Caco-2 (cell line): Measurements from ENCODE around the gene GAPT. TPM values are rescaled to one million over a fixed set of nuclear protein-coding genes. Genes with fewer than 3 reads are reported as not detected.

Experiments used
- BruUV-seq: library from RNA; stranded (reverse); fragments of 400-500 nt; replicated peaks from 2 replicates; lab custom pipeline; 2021; lab: Mats Ljungman, UMichigan
- CTCF ChIA-PET: fragments of 300-600 bp; sonication (Branson Sonifier 250); formaldehyde crosslinking; loops from one replicate; lab custom pipeline; 2022; ENCODE audit warnings: antibody characterized with exemption; lab: Charles Lee
- POLR2A ChIA-PET: fragments of 300-600 bp; sonication (Branson Sonifier 250); formaldehyde crosslinking; loops from one replicate; lab custom pipeline; 2022; ENCODE audit warnings: antibody characterized with exemption; lab: Charles Lee
- DNase-seq, 2 experiments: peaks; one replicate each; pipeline versions ENCODE4 v3.0.0 to v3.0.0-alpha.2; 2020 to 2022
- H3K27me3 ChIP-seq: replicated peaks from 2 replicates; pipeline ENCODE4 v1.6.0; 2011; ENCODE audit warnings: low read length; ENCODE audit not compliant: control insufficient read depth, insufficient read depth
- H3K36me3 ChIP-seq: 2 replicates; pipeline ENCODE4 v1.5.1; 2011; ENCODE audit warnings: low read length; ENCODE audit not compliant: control insufficient read depth, insufficient read depth
- H3K4me1 ChIP-seq: fragments of 250-450 bp; sonication (Bioruptor Pico); 2 replicates; pipeline ENCODE4 v1.5.1; 2020; ENCODE audit warnings: mild to moderate bottlenecking
- H3K4me3 ChIP-seq: 2 replicates; pipeline ENCODE4 v1.5.1; 2011; ENCODE audit warnings: low read depth, mild to moderate bottlenecking, control low read depth, low read length
- H3K9me3 ChIP-seq: fragments of 250-450 bp; sonication (Bioruptor Pico); 2 replicates; pipeline ENCODE4 v1.5.1; 2020; ENCODE audit warnings: mild to moderate bottlenecking, moderate library complexity
- H3K27ac Mint-ChIP-seq: one replicate; pipeline ENCODE4 v1.8.0; 2022; ENCODE audit warnings: mixed read lengths; ENCODE audit not compliant: unreplicated experiment
- H3K27me3 Mint-ChIP-seq: one replicate; pipeline ENCODE4 v1.8.0; 2022; ENCODE audit warnings: mixed read lengths; ENCODE audit not compliant: insufficient read depth, unreplicated experiment
- H3K36me3 Mint-ChIP-seq: one replicate; pipeline ENCODE4 v1.8.0; 2022; ENCODE audit warnings: mild to moderate bottlenecking, mixed read lengths; ENCODE audit not compliant: insufficient read depth, unreplicated experiment
- H3K4me1 Mint-ChIP-seq: one replicate; pipeline ENCODE4 v1.8.0; 2022; ENCODE audit warnings: low read depth, mixed read lengths; ENCODE audit not compliant: unreplicated experiment
- H3K4me3 Mint-ChIP-seq: one replicate; pipeline ENCODE4 v1.8.0; 2022; ENCODE audit warnings: mild to moderate bottlenecking, moderate library complexity, mixed read lengths; ENCODE audit not compliant: unreplicated experiment
- H3K9me3 Mint-ChIP-seq: one replicate; pipeline ENCODE4 v1.8.0; 2022; ENCODE audit warnings: mixed read lengths; ENCODE audit not compliant: unreplicated experiment
- CTCF ChIP-seq, 2 experiments: fragments of 200-600 bp in 1 of 2; IDR thresholded peaks; 1 replicate in 1 of 2; 2 replicates in 1 of 2; pipeline versions ENCODE4 v1.5.1 to v1.8.0; 2011 to 2022; ENCODE audit warnings: antibody characterized with exemption in 1 of 2, control low read depth in 1 of 2, inconsistent platforms in 1 of 2, low read depth in 1 of 2, low read length in 1 of 2, mild to moderate bottlenecking in 1 of 2, moderate library complexity in 1 of 2; ENCODE audit not compliant: insufficient read depth in 1 of 2, severe bottlenecking in 1 of 2, unreplicated experiment in 1 of 2
- intact Hi-C: fragments of 100-400 bp; cut with micrococcal nuclease; formaldehyde crosslinking; loops from one replicate; pipeline ENCODE4 v1.10.0; 2022; ENCODE audit not compliant: unreplicated experiment
- total RNA-seq: library from RNA; stranded (reverse); gene quantifications from 2 replicates; pipeline ENCODE4 v1.2.3, GENCODE V29; 2022

The GAPT gene
- total RNA-seq, 1 experiment from 2014 or later = not detected

DNA sequence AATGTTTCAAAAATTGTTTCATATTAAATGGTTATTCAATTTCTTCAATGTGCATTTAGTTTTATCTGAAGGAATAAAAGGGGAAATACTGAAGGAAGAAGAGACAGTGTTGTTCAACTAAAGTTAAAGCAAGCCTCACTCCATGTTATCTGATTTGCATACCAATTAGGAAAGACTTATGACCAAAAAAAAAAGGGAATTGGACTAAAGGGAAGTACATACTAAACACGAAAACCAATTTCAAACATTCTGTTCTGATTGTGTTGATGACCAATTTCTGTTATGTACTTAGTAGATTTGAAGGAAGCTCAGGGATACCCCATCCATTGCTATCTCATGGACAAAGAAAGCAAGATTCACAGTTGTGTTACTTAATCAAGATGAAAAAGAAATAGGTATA lies 4.9 kb upstream of the GAPT start:
- Mint-ChIP-seq H3K4me3 (no peak overlapping the region), H3K9me3 (no peaks in the 10 kb centered on the region), H3K4me1 (no peaks in the 10 kb centered on the region), H3K27ac (no peak overlapping the region), H3K36me3 (no peaks in the 10 kb centered on the region), H3K27me3 (peaks cover 8% of the 10 kb centered on the region)
- no peak for TF ChIP-seq CTCF (IDR thresholded peaks at IDR 0.05; ENCODE audit: insufficient read depth in 1 of 2, low read depth in 1 of 2, low read length in 1 of 2, severe bottlenecking in 1 of 2, unreplicated experiment in 1 of 2)
- no peaks in the 10 kb centered on the region for H3K4me1 ChIP-seq
- DNase-seq = no peak
- no TSS peak for BruUV-seq
- no peak overlapping the region for H3K4me3 ChIP-seq
- H3K9me3 ChIP-seq = no peaks in the 10 kb centered on the region
- H3K27me3 ChIP-seq = no peaks in the 10 kb centered on the region; the same call in 1 of the 2 replicates
- ChIA-PET CTCF (no interaction called here), POLR2A (no interaction called here)
- intact Hi-C loops = no loop called here
- no peaks in the 10 kb centered on the region for H3K36me3 ChIP-seq

DNA sequence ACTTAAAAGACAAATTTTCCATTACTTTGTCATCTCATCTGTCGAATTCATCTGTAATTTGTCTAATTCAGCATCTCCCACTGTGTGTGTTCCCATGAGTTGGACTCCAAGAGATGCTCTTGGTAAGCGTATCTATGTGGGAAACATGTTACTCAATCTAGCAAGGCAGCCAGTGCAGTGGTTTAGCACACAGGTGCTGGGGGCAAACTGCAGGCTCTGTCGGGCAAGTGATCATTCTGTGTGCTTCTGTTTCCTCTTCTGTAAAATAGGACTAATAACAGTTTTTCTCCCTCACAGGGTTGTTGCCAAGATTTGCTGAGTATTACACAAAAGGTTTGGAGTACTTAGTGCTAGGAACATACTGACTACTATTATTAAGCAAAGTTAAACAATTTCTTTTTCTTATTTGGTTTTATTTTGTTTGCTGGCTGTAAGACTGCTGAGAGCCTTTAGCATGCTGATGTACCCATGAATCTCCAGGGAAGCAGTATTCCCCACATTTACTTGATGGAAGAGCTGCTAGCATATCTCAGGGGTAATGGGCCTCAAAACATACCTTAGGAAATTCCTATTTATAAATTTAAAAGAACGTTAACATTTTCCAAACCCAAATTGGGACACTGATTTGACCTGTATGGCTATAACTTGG lies 709 bp upstream of the GAPT start:
- Mint-ChIP-seq H3K36me3 (no peaks in the 10 kb centered on the region), H3K27ac (no peak overlapping the region), H3K9me3 (no peaks in the 10 kb centered on the region), H3K4me1 (no peaks in the 10 kb centered on the region), H3K27me3 (peaks cover 8% of the 10 kb centered on the region), H3K4me3 (no peak overlapping the region)
- no peaks in the 10 kb centered on the region for H3K36me3 ChIP-seq
- no TSS peak for BruUV-seq
- DNase-seq = no peak
- H3K4me1 ChIP-seq = no peaks in the 10 kb centered on the region
- H3K9me3 ChIP-seq = no peaks in the 10 kb centered on the region
- no peak for TF ChIP-seq CTCF (IDR thresholded peaks at IDR 0.05; ENCODE audit: insufficient read depth in 1 of 2, low read depth in 1 of 2, low read length in 1 of 2, severe bottlenecking in 1 of 2, unreplicated experiment in 1 of 2)
- H3K27me3 ChIP-seq = no peaks in the 10 kb centered on the region; the same call in 1 of the 2 replicates
- intact Hi-C loops = no loop called here
- ChIA-PET POLR2A (no interaction called here), CTCF (no interaction called here)
- H3K4me3 ChIP-seq = no peak overlapping the region

DNA sequence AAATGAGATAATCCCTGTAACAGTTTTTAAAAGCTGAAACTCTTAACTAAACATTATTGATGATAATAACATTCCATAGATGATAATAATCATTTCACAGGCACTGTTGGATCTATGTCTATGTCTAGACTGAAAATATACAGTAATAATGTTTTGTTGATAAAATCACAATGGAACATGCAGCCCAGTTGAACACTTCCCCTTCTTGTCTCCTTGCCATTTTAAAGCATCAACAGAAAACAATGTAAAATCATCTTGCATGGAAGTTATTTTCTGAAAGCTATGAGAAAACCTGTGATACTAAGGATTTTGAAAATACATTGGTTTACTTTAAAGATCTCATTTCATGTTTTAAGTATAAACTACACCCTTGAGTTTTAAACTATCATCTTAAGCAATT lies 1.9 kb downstream of the GAPT start:
- intact Hi-C loops = no loop called here
- peaks cover 8% of the 10 kb centered on the region for H3K4me1 Mint-ChIP-seq
- H3K9me3 ChIP-seq = no peaks in the 10 kb centered on the region
- no peak overlapping the region for H3K4me3 Mint-ChIP-seq
- DNase-seq = no peak
- no peak for TF ChIP-seq CTCF (IDR thresholded peaks at IDR 0.05; ENCODE audit: insufficient read depth in 1 of 2, low read depth in 1 of 2, low read length in 1 of 2, severe bottlenecking in 1 of 2, unreplicated experiment in 1 of 2)
- no peak overlapping the region for H3K27ac Mint-ChIP-seq
- H3K27me3 Mint-ChIP-seq = peaks cover 5% of the 10 kb centered on the region
- no peaks in the 10 kb centered on the region for H3K9me3 Mint-ChIP-seq
- ChIA-PET CTCF (no interaction called here), POLR2A (no interaction called here)
- no peaks in the 10 kb centered on the region; the same call in 1 of the 2 replicates for H3K27me3 ChIP-seq
- no peaks in the 10 kb centered on the region for H3K4me1 ChIP-seq
- H3K36me3 ChIP-seq = no peaks in the 10 kb centered on the region
- BruUV-seq = no TSS peak
- no peaks in the 10 kb centered on the region for H3K36me3 Mint-ChIP-seq
- H3K4me3 ChIP-seq = no peak overlapping the region
